Keratinocyte (primary cell): ENCODE data around the gene EEF2K. TPM values are rescaled to one million over a fixed set of nuclear protein-coding genes. Genes with fewer than 3 reads are reported as not detected.

Source experiments
- DNase-seq: peaks from one replicate; pipeline ENCODE4 v3.0.0-alpha.2; 2011; ENCODE audit warnings: low read depth, missing footprints, low spot score
- FAIRE-seq: peaks from 2 replicates; lab custom pipeline; 2011; peaks lifted over from hg19 to GRCh38; lab: Jason Lieb, UNC
- H2AFZ ChIP-seq: 2 replicates; pipeline ENCODE4 v1.6.0; 2012; ENCODE audit warnings: low read length, control low read depth, inconsistent platforms; ENCODE audit not compliant: control insufficient read depth
- H3K27ac ChIP-seq: 2 replicates; pipeline ENCODE4 v1.5.1; 2011; ENCODE audit warnings: low read length; ENCODE audit not compliant: control insufficient read depth, insufficient read depth
- H3K27me3 ChIP-seq: 3 replicates; pipeline ENCODE4 v1.6.0; 2011; ENCODE audit warnings: low read length; ENCODE audit not compliant: control insufficient read depth, insufficient read depth; ENCODE audit errors: extremely low read depth
- H3K36me3 ChIP-seq, 2 experiments: 2 replicates in 1 of 2; 3 replicates in 1 of 2; pipeline ENCODE4 v1.5.1; 2011; ENCODE audit warnings: low read length in 2 of 2, mild to moderate bottlenecking in 1 of 2; ENCODE audit not compliant: control insufficient read depth in 2 of 2, insufficient read depth in 2 of 2; ENCODE audit errors: extremely low read depth in 1 of 2
- H3K4me1 ChIP-seq: 3 replicates; pipeline ENCODE4 v1.5.1; 2011; ENCODE audit warnings: low read length; ENCODE audit not compliant: control insufficient read depth, insufficient read depth; ENCODE audit errors: extremely low read depth
- H3K4me2 ChIP-seq: 3 replicates; pipeline ENCODE4 v1.6.0; 2011; ENCODE audit warnings: low read depth, low read length; ENCODE audit not compliant: control insufficient read depth, insufficient read depth; ENCODE audit errors: extremely low read depth
- H3K4me3 ChIP-seq, 3 experiments: fragments of 200-600 bp in 1 of 3; sonication (generic) in 1 of 3; 2 replicates in 2 of 3; 3 replicates in 1 of 3; pipeline ENCODE4 v1.5.1; 2011 to 2016; ENCODE audit warnings: low read length in 3 of 3, mild to moderate bottlenecking in 3 of 3, control low read depth in 2 of 3, inconsistent platforms in 1 of 3, low read depth in 1 of 3, mixed read lengths in 1 of 3, mixed run types in 1 of 3, moderate library complexity in 1 of 3; ENCODE audit not compliant: control insufficient read depth in 2 of 3, insufficient read depth in 2 of 3; ENCODE audit errors: extremely low read depth in 1 of 3
- H3K79me2 ChIP-seq: 2 replicates; pipeline ENCODE4 v1.6.0; 2012; ENCODE audit warnings: low read length; ENCODE audit not compliant: control insufficient read depth, insufficient read depth
- H3K9ac ChIP-seq: 3 replicates; pipeline ENCODE4 v1.6.0; 2011; ENCODE audit warnings: low read length; ENCODE audit not compliant: control insufficient read depth, insufficient read depth; ENCODE audit errors: extremely low read depth
- H3K9me1 ChIP-seq: 3 replicates; pipeline ENCODE4 v1.6.0; 2011; ENCODE audit warnings: low read length; ENCODE audit not compliant: control insufficient read depth, insufficient read depth; ENCODE audit errors: extremely low read depth
- H3K9me3 ChIP-seq: 2 replicates; pipeline ENCODE4 v1.5.1; 2012; ENCODE audit warnings: low read depth, low read length; ENCODE audit not compliant: control insufficient read depth
- H4K20me1 ChIP-seq: 3 replicates; pipeline ENCODE4 v1.6.0; 2011; ENCODE audit warnings: low read length; ENCODE audit not compliant: control insufficient read depth, insufficient read depth; ENCODE audit errors: extremely low read depth
- CTCF ChIP-seq, 3 experiments: IDR thresholded peaks in 1 of 3; conservative IDR thresholded peaks in 1 of 3; optimal IDR thresholded peaks in 1 of 3; 2 replicates in 2 of 3; 3 replicates in 1 of 3; pipeline versions ENCODE3 to v1.5.1; 2011; ENCODE audit warnings: low read length in 3 of 3, mild to moderate bottlenecking in 3 of 3, moderate library complexity in 2 of 3, control low read depth in 1 of 3, inconsistent platforms in 1 of 3; ENCODE audit not compliant: insufficient read depth in 2 of 3; ENCODE audit errors: extremely low read depth in 1 of 3
- EZH2 ChIP-seq: IDR thresholded peaks from one replicate; pipeline ENCODE4 v1.6.1; 2012; ENCODE audit warnings: inconsistent platforms, mild to moderate bottlenecking, low read length, moderate library complexity
- dilution Hi-C: fragments of 300-500 bp; cut with MboI; formaldehyde crosslinking; loops from one replicate; pipeline ENCODE4 v1.7.0; 2020; ENCODE audit warnings: low sequenced_read_pairs; ENCODE audit not compliant: extremely low pct_ligation_motif_present
- polyA plus RNA-seq, 5 experiments: library from polyadenylated mRNA; depleted of rRNA in 3 of 5; stranded (reverse) in 3 of 5; stranded (forward) in 1 of 5; unstranded in 1 of 5; fragments of >200 nt; gene quantifications; 1 replicate in 1 of 5; 2 replicates in 3 of 5; 3 replicates in 1 of 5; pipeline versions ENCODE4 v1.2.1 to v1.2.3, GENCODE V29; 2011 to 2012; ENCODE audit warnings: missing spikeins in 2 of 5, low read depth in 1 of 5, low replicate concordance in 1 of 5

EEF2K gene
- polyA plus RNA-seq, 1 donor (not counting 4 experiments of a cell fraction or from before 2014, with no cell fraction given) = 7.3 TPM

GRCh38 chr16:22323173-22323958 lies 117.3 kb downstream of the EEF2K start:
- no peak overlapping the region for H3K9ac ChIP-seq

GRCh38 chr16:22323959-22324786 lies 118.1 kb downstream of the EEF2K start:
- FAIRE-seq (no peak), DNase-seq (no peak)
- H3K4me3 ChIP-seq = no peak overlapping the region
- H3K27me3 ChIP-seq = no peaks in the 10 kb centered on the region
- peaks cover 12% of the 10 kb centered on the region for H3K79me2 ChIP-seq
- H3K36me3 ChIP-seq = peaks cover 18 to 53% of the 10 kb centered on the region in 2 experiments
- TF ChIP-seq CTCF (optimal IDR thresholded peaks at IDR 0.05 in 1 of 3, IDR thresholded peaks at IDR 0.05 in 1 of 3, conservative IDR thresholded peaks at IDR 0.05 in 1 of 3; ENCODE audit: extremely low read depth in 1 of 3, insufficient read depth in 2 of 3, low read length in 3 of 3) (no peak), EZH2 (no peak)
- H4K20me1 ChIP-seq = peaks cover 2% of the 10 kb centered on the region
- H3K9ac ChIP-seq = no peak overlapping the region
- no peak overlapping the region for H3K4me2 ChIP-seq
- H3K9me3 ChIP-seq = no peaks in the 10 kb centered on the region
- no peak overlapping the region for H2AFZ ChIP-seq
- H3K9me1 ChIP-seq = no peaks in the 10 kb centered on the region
- H3K27ac ChIP-seq = no peak overlapping the region
- H3K4me1 ChIP-seq = no peaks in the 10 kb centered on the region
- dilution Hi-C loops = no loop called here

More at GRCh38 chr16:22323173-22323958, 117.3 kb downstream of the EEF2K start:
- H3K4me2 ChIP-seq = no peak overlapping the region
- DNase-seq = no peak
- H2AFZ ChIP-seq = no peak overlapping the region
- no peaks in the 10 kb centered on the region for H3K27me3 ChIP-seq
- no peaks in the 10 kb centered on the region for H3K9me1 ChIP-seq
- H3K36me3 ChIP-seq = peaks cover 20 to 57% of the 10 kb centered on the region in 2 experiments
- peaks cover 12% of the 10 kb centered on the region for H3K79me2 ChIP-seq
- dilution Hi-C loops = no loop called here
- TF ChIP-seq EZH2 (no peak), CTCF (optimal IDR thresholded peaks at IDR 0.05 in 1 of 3, IDR thresholded peaks at IDR 0.05 in 1 of 3, conservative IDR thresholded peaks at IDR 0.05 in 1 of 3; ENCODE audit: extremely low read depth in 1 of 3, insufficient read depth in 2 of 3, low read length in 3 of 3) (no peak)
- peaks cover 2% of the 10 kb centered on the region for H4K20me1 ChIP-seq
- no peaks in the 10 kb centered on the region for H3K9me3 ChIP-seq
- no peaks in the 10 kb centered on the region for H3K4me1 ChIP-seq
- no peak for FAIRE-seq
- H3K27ac ChIP-seq = no peak overlapping the region
- H3K4me3 ChIP-seq = no peak overlapping the region
